Chondrocyte (in vitro differentiated cells): ENCODE data around the gene ACVR1B. TPM values are rescaled to one million over a fixed set of nuclear protein-coding genes. Genes with fewer than 3 reads are reported as not detected.

Experiments used
- DNase-seq: peaks from one replicate; pipeline ENCODE4 v3.0.0; 2021; ENCODE audit warnings: mixed read lengths, low spot score
- H3K27ac Mint-ChIP-seq: one replicate; pipeline ENCODE4 v1.8.0; 2021; ENCODE audit warnings: mild to moderate bottlenecking, moderate library complexity, mixed read lengths; ENCODE audit not compliant: unreplicated experiment
- H3K27me3 Mint-ChIP-seq: 2 replicates; pipeline ENCODE4 v1.8.0; 2021; ENCODE audit warnings: low read depth, mixed read lengths
- H3K36me3 Mint-ChIP-seq: 2 replicates; pipeline ENCODE4 v1.8.0; 2021; ENCODE audit warnings: low read depth, mixed read lengths
- H3K4me1 Mint-ChIP-seq: 2 replicates; pipeline ENCODE4 v1.8.0; 2021; ENCODE audit warnings: low read depth, mild to moderate bottlenecking, mixed read lengths
- H3K4me3 Mint-ChIP-seq: one replicate; pipeline ENCODE4 v1.8.0; 2021; ENCODE audit warnings: mild to moderate bottlenecking, moderate library complexity, mixed read lengths; ENCODE audit not compliant: unreplicated experiment
- H3K9me3 Mint-ChIP-seq: 2 replicates; pipeline ENCODE4 v1.8.0; 2021; ENCODE audit warnings: low read depth, mixed read lengths
- total RNA-seq: library from RNA; stranded (reverse); gene quantifications from 3 replicates; pipeline ENCODE4 v1.2.1, GENCODE V29; 2021
- TF ChIP-seq, protein P1 (sequence below): fragments of 200-600 bp; sonication (generic); IDR thresholded peaks from 2 replicates; pipeline ENCODE4 v1.5.0; 2021; ENCODE audit warnings: antibody characterized with exemption, mild to moderate bottlenecking, moderate library complexity

ACVR1B gene
- total RNA-seq, 1 donor from 2014 or later = 10.6 TPM

DNA sequence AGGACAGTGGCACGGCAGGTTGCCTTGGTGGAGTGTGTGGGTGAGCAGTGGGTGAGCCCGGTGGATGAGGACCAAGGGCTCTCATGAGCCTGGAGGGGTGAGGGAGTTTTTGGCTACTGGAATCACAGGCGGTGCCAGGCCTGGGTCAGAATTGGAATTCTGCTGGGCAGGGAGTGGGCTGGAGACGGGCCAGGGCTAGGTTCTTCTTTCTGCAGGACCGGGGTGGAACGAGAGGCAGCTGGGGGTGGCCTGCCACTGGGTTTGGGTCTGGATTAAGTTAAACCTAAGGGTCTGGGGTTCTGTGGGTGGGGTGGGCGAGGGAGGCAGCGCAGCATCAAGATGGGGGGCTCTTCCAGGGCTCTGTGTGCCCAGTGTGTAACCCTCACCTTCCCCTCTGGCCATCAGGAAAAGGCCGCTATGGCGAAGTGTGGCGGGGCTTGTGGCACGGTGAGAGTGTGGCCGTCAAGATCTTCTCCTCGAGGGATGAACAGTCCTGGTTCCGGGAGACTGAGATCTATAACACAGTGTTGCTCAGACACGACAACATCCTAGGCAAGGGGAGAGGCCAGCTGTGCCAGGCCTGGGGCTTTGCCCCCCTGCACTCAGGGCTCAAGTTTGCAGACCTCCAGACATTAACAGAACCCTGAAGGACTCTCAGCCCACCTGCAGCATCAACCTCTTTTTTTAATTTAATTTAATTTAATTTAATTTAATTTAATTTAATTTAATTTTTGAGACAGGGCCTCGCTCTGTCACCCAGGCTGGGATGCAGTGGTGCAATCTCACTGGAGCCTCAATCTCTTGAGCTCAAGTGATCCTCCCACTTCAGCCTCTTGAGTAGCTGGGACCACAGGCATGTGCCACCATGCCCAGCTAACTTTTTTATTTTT, 37.2 kb upstream of the ACVR1B start:
- Mint-ChIP-seq H3K4me1 (peaks cover 12% of the 10 kb centered on the region), H3K27ac (no peak overlapping the region)
- TF ChIP-seq, protein P1, sequence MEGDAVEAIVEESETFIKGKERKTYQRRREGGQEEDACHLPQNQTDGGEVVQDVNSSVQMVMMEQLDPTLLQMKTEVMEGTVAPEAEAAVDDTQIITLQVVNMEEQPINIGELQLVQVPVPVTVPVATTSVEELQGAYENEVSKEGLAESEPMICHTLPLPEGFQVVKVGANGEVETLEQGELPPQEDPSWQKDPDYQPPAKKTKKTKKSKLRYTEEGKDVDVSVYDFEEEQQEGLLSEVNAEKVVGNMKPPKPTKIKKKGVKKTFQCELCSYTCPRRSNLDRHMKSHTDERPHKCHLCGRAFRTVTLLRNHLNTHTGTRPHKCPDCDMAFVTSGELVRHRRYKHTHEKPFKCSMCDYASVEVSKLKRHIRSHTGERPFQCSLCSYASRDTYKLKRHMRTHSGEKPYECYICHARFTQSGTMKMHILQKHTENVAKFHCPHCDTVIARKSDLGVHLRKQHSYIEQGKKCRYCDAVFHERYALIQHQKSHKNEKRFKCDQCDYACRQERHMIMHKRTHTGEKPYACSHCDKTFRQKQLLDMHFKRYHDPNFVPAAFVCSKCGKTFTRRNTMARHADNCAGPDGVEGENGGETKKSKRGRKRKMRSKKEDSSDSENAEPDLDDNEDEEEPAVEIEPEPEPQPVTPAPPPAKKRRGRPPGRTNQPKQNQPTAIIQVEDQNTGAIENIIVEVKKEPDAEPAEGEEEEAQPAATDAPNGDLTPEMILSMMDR = no peak

DNA sequence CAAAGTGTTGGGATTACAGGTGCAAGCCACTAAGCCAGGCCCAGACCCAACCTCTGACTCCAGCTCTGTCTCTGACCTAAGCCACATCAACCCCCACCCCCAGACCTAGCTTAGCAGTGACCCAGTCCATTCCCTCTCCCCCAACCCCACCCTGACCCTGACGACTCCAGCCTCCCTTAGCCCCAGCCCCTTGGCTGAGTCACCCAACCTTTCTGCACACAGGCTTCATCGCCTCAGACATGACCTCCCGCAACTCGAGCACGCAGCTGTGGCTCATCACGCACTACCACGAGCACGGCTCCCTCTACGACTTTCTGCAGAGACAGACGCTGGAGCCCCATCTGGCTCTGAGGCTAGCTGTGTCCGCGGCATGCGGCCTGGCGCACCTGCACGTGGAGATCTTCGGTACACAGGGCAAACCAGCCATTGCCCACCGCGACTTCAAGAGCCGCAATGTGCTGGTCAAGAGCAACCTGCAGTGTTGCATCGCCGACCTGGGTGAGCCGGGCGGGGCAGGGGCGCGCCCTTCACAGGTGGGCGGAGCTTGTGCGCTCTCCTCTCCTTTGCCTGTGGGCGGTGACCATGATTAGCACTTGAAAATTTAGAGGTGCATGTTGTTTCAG, 36.4 kb upstream of the ACVR1B start:
- Mint-ChIP-seq H3K27me3 (peaks cover 1% of the 10 kb centered on the region), H3K36me3 (no peaks in the 10 kb centered on the region), H3K9me3 (no peaks in the 10 kb centered on the region), H3K27ac (no peak overlapping the region), H3K4me3 (no peak overlapping the region), H3K4me1 (peaks cover 11% of the 10 kb centered on the region)
- TF ChIP-seq, protein P1 = no peak
- DNase-seq = peak; percentile 67

More for the DNA sequence above, 37.2 kb upstream of the ACVR1B start:
- DNase-seq = peak; percentile 59
- Mint-ChIP-seq H3K27me3 (peaks cover 1% of the 10 kb centered on the region), H3K4me3 (no peak overlapping the region), H3K9me3 (no peaks in the 10 kb centered on the region), H3K36me3 (no peaks in the 10 kb centered on the region)

DNA sequence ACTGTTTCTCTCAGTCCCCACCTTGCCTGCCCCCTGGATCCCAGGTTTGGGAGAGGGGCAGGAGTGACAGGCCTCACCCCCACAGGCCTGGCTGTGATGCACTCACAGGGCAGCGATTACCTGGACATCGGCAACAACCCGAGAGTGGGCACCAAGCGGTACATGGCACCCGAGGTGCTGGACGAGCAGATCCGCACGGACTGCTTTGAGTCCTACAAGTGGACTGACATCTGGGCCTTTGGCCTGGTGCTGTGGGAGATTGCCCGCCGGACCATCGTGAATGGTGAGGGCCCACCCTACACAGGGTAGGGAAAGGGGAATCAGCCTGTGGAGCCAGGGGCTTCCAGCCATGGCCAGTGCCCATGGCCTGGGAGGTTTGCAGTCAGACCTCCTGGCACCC, 35.5 kb upstream of the ACVR1B start:
- Mint-ChIP-seq H3K27ac (no peak overlapping the region), H3K27me3 (no peaks in the 10 kb centered on the region), H3K9me3 (no peaks in the 10 kb centered on the region), H3K36me3 (no peaks in the 10 kb centered on the region), H3K4me3 (no peak overlapping the region), H3K4me1 (peaks cover 7% of the 10 kb centered on the region)
- TF ChIP-seq, protein P1 = no peak
- DNase-seq = peak; percentile 68

DNA sequence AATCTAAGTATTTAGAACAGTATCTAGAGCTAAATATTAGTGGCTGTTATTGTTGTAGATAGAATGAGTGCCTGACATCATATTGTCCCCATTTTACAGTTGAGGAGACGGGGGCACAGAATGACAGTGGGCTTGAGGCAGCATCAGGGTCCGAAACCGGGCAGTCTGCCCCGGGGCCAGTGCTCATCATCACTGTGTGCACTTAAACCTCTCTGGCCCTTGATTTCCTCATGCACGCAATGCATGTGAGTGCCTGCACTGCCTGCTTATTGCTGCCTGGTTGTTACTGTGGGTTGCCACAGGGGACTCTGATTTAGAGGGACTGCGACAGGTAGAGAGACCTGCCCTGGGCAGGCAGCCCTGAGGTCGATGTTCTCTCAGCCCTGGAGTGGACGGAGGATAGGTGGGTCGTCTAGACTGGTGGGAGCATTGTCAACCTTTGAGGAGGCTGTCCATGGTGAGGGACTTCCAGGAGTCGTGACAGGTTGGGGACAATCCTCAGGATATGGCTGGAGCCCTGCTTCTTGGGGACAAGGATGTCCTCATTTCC, 34.4 kb upstream of the ACVR1B start:
- DNase-seq = peak; percentile 32
- no peaks in the 10 kb centered on the region for H3K27me3 Mint-ChIP-seq
- peaks cover 1% of the 10 kb centered on the region for H3K4me1 Mint-ChIP-seq
- no peak overlapping the region for H3K27ac Mint-ChIP-seq
- no peak overlapping the region for H3K4me3 Mint-ChIP-seq
- no peaks in the 10 kb centered on the region for H3K9me3 Mint-ChIP-seq
- H3K36me3 Mint-ChIP-seq = no peaks in the 10 kb centered on the region
- TF ChIP-seq, protein P1 = no peak

DNA sequence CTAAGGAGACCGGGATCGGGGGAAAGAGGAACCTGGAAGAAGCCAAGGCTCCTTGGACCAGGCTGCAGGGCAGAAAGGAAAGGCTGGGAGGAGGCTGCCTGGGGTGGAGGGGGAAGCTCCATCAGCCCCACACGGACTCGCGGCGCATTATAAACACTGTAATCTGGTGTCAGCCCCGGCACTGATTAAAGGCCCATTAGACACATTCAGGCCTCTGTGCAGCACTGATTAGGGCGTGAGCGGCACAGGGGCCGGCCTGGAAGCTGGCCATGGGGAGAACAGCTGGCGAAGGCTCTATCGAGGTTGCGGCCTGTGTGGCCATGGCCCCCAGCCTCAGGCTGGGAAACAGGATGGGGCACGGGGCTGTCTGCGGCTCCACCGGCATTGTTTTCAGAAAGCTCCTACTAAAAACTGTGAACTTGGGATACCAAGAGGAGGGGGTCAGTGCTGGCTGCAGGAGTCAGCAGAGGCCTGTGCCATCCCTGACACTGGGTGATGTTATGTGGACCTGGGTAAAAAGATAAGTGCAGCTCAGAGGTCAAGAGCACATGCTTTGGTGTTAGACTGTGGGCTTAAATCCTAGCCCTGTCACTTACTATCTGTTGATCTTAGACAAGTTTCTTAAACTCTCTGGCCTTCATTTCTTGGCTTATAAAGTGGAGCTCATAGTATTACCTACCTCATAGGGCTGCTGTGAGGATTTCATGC, 33.6 kb upstream of the ACVR1B start:
- Mint-ChIP-seq H3K9me3 (no peaks in the 10 kb centered on the region), H3K36me3 (no peaks in the 10 kb centered on the region), H3K27ac (no peak overlapping the region), H3K4me1 (peaks cover 3% of the 10 kb centered on the region), H3K27me3 (no peaks in the 10 kb centered on the region), H3K4me3 (no peak overlapping the region)
- TF ChIP-seq, protein P1 = no peak
- DNase-seq = peak; percentile 48
